22Rv1 (cell line): Measurements from ENCODE around the gene RERE.

ENCODE experiments used
- H3K27ac ChIP-seq: fragments of 450-650 bp; 2 replicates; pipeline ENCODE4 v1.5.1; 2017
- ZFX ChIP-seq: fragments of 450-650 bp; IDR thresholded peaks from 2 replicates; pipeline ENCODE4 v1.6.1; 2017; ENCODE audit warnings: antibody characterized with exemption, borderline replicate concordance
- TF ChIP-seq, protein P1 (sequence below): fragments of 450-650 bp; IDR thresholded peaks from 2 replicates; pipeline ENCODE4 v1.5.1; 2017; ENCODE audit warnings: mild to moderate bottlenecking

RERE gene

GRCh38 chr1:8543965-8544364 lies 273.5 kb downstream of the RERE start:
- TF ChIP-seq ZFX, result no peak
- no peak overlapping the region for H3K27ac ChIP-seq

DNA sequence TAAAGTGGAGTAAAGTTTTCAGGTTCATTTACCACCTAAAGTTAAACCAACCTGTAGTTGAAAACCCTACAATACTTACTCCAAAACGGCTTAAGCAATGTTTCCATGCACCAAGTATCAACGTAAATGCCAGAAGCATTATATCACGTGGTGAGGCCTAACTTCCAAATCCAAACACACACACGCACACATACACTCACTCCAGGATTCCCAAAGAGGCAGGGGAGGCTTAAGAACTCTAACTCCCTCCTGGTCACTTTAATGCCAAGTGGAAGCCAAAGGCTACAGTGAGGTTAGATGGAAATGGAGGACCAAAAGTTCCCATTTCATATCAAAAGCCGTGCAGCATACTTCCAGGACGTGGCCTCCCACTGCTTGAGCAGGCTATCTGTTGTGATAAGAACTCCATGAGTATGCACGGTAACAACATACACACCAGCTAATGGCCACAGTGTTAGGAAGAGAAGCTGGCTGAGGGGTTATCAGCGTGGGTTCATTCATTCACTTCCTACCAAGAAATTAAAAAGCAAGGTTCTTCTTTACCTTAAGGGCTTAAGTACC lies 275.4 kb downstream of the RERE start:
- TF ChIP-seq ZFX, result no peak
- TF ChIP-seq, protein P1, sequence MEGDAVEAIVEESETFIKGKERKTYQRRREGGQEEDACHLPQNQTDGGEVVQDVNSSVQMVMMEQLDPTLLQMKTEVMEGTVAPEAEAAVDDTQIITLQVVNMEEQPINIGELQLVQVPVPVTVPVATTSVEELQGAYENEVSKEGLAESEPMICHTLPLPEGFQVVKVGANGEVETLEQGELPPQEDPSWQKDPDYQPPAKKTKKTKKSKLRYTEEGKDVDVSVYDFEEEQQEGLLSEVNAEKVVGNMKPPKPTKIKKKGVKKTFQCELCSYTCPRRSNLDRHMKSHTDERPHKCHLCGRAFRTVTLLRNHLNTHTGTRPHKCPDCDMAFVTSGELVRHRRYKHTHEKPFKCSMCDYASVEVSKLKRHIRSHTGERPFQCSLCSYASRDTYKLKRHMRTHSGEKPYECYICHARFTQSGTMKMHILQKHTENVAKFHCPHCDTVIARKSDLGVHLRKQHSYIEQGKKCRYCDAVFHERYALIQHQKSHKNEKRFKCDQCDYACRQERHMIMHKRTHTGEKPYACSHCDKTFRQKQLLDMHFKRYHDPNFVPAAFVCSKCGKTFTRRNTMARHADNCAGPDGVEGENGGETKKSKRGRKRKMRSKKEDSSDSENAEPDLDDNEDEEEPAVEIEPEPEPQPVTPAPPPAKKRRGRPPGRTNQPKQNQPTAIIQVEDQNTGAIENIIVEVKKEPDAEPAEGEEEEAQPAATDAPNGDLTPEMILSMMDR, result no peak

GRCh38 chr1:8540971-8541370 lies 276.5 kb downstream of the RERE start:
- TF ChIP-seq, protein P1, result no peak
- TF ChIP-seq ZFX, result no peak
- H3K27ac ChIP-seq, result no peak overlapping the region

More for the DNA sequence above, 275.4 kb downstream of the RERE start:
- no peak overlapping the region for H3K27ac ChIP-seq

DNA sequence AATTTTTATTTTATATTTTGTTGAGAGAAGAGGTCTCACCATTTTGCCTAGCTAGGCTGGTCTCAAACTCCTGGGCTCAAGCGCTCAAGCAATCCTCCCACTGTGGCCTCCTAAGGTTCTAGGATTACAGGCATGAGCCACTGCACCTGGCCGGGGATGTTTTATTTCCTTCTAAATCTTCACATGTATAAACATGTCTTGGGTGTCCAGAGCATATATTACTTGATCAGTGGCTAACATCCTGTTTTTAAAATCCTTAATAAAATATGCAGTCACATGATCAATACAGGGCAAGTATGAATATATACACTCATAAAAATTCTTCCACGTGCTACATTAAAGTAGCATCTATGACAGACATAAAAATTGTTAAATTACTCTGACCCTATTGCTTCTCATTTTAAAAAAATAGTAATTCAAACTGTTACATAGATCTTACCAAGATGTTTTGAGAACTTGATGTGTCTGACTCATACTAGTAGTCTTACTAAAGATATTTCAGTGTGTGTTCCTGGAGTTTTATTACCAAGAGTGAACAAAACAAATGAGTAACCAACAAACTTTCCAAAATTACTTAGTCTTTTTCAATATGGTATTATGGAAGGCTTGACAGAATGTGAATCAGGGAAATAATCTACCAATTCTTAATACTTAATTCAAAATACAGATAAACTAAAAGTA lies 277.0 kb downstream of the RERE start:
- TF ChIP-seq, protein P1, result no peak
- no peak for TF ChIP-seq ZFX
- H3K27ac ChIP-seq, result no peak overlapping the region

DNA sequence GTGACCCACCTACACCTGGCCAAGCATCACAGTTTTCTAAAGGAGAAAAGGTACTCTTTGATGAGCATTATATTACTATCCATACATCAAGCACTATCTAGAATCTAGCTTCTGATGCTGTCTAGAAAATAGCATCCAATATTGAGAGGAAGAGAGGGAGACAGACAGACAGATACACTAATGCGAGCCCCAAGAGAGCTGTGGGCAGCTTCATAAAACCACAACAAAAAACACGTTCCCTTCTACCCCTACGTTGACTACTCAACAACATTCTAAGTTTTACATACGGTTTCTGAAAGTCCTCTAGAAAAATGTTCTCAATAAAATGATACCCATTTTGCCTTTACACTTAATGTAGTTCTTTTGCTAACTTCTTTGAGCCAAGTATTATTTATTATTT lies 277.8 kb downstream of the RERE start:
- no peak overlapping the region for H3K27ac ChIP-seq

GRCh38 chr1:8538502-8538901 lies 278.9 kb downstream of the RERE start:
- TF ChIP-seq ZFX, result no peak
- TF ChIP-seq, protein P1, result no peak
- H3K27ac ChIP-seq, result no peak overlapping the region

More for the DNA sequence above, 277.8 kb downstream of the RERE start:
- no peak for TF ChIP-seq ZFX
- TF ChIP-seq, protein P1, result no peak

- TF ChIP-seq ZFX, result no peak
- TF ChIP-seq, protein P1, result no peak
Observed at GRCh38 chr1:8537991-8538390, 279.4 kb downstream of the RERE start.

More at GRCh38 chr1:8537991-8538390, 279.4 kb downstream of the RERE start:
- H3K27ac ChIP-seq, result no peak overlapping the region
